IPS-20b (cell line): Measurements from ENCODE around the gene SESTD1.
"Not testable (repeated sequence)": the region's sequence is repeated elsewhere in the genome, so short reads cannot be mapped to it uniquely, and the experiment has no call there.

Experiments
- H3K27ac ChIP-seq: one replicate; pipeline ENCODE4 v1.5.1; 2013; ENCODE audit warnings: low read length
- H3K27me3 ChIP-seq: 2 replicates; pipeline ENCODE4 v1.6.1; 2013; ENCODE audit warnings: mild to moderate bottlenecking, low read length, inconsistent platforms; ENCODE audit not compliant: insufficient read depth
- H3K36me3 ChIP-seq: 2 replicates; pipeline ENCODE4 v1.6.1; 2013; ENCODE audit warnings: low read depth, mild to moderate bottlenecking, inconsistent platforms, low read length, moderate library complexity; ENCODE audit not compliant: insufficient read depth
- H3K4me1 ChIP-seq: 2 replicates; pipeline ENCODE4 v1.6.1; 2013; ENCODE audit warnings: mild to moderate bottlenecking, control low read depth, inconsistent platforms, low read length, moderate library complexity; ENCODE audit not compliant: insufficient read depth
- H3K4me3 ChIP-seq: 2 replicates; pipeline ENCODE4 v1.5.1; 2013; ENCODE audit warnings: mild to moderate bottlenecking, low read length, inconsistent platforms
- H3K9ac ChIP-seq: 2 replicates; pipeline ENCODE4 v1.6.1; 2013; ENCODE audit warnings: low read depth, mild to moderate bottlenecking, inconsistent platforms, low read length, moderate library complexity
- H3K9me3 ChIP-seq: 2 replicates; pipeline ENCODE4 v1.6.1; 2013; ENCODE audit warnings: mild to moderate bottlenecking, low read depth, low read length, inconsistent platforms; ENCODE audit not compliant: insufficient read depth

Gene SESTD1

DNA sequence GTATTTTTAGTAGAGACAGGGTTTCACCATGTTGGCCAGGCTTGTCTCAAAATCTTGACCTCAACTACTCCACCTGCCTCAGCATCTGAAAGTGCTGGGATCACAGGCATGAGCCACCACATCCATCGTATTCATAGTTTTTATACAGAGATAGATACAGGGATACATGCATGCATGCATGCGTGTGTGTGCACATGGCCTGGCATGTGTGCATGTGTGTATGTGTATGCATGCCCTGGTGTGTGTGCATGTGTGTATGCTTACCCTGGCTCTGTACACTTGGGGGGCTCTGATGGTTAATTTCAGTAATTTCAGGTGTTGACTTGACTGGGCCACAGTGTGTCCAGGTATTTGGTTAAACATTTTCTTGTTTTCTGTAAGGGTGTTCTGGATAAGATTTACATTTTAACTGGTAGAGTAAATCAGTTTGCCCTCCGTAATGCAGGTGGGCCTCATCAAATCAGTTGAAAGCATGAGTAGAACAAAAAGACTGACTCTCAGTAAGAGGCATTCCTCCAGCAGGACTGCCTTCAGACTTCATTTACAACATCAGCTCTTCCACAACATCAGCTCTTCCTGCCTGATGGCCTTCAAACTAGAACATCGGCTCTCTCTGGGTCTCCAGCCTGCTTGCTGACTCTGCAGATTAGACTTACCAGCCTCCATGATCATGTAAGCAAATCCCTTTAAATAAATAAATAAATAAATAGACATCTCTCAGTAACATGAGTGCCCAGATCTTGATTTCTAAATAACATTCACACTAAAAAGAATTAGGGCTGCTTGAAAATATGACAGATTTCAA lies 30.8 kb downstream of the SESTD1 start:
- Histone ChIP-seq H3K27ac (no peak overlapping the region), H3K9ac (no peak overlapping the region), H3K9me3 (no peaks in the 10 kb centered on the region), H3K27me3 (no peaks in the 10 kb centered on the region), H3K4me1 (peaks cover 7% of the 10 kb centered on the region), H3K36me3 (no peaks in the 10 kb centered on the region), H3K4me3 (no peak overlapping the region)

DNA sequence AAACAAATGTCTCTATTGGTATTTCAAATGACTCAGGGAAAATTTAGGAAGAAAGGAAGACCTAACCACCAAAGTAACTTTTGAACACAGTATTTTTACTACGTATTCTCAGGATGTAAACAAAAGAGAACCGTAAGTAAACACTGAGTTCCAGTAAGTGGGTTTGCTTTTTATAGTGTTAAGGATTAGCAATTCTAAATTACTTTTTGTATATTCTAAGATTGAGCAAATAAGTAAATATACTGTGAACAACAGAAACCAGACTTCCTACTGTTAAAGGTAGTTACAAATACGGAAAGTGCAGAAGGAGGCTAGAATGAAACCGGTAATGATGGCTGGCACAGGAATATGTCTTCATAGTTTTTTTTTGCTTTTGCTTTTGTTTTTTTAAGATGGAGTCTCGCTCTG lies 31.5 kb downstream of the SESTD1 start:
- Histone ChIP-seq H3K4me3 (no peak overlapping the region), H3K9me3 (no peaks in the 10 kb centered on the region), H3K27ac (no peak overlapping the region), H3K4me1 (peaks cover 7% of the 10 kb centered on the region), H3K36me3 (no peaks in the 10 kb centered on the region), H3K27me3 (no peaks in the 10 kb centered on the region), H3K9ac (no peak overlapping the region)

DNA sequence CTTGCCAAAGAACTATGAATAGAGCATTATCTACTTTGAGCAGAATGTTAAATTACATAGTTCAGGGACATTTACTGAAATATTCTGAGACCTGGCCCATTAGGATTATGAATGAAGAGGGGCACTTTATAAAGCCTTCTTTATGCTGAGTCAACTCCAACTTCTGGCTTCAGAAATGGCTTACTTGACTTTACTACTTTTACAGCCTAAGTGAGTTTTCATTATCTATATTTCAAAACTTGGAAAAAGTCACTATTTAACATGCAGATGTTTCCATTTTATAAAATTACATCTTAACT lies 37.7 kb downstream of the SESTD1 start:
- Histone ChIP-seq H3K9me3 (no peaks in the 10 kb centered on the region), H3K4me1 (peaks cover 10% of the 10 kb centered on the region; the same call in 1 of the 2 replicates), H3K4me3 (no peak overlapping the region), H3K27ac (no peak overlapping the region), H3K9ac (no peak overlapping the region), H3K27me3 (no peaks in the 10 kb centered on the region), H3K36me3 (no peaks in the 10 kb centered on the region)

- Histone ChIP-seq H3K27me3 (no peaks in the 10 kb centered on the region), H3K9ac (no peak overlapping the region), H3K4me3 (no peak overlapping the region), H3K27ac (no peak overlapping the region), H3K36me3 (no peaks in the 10 kb centered on the region), H3K9me3 (no peaks in the 10 kb centered on the region), H3K4me1 (peaks cover 10% of the 10 kb centered on the region; the same call in 1 of the 2 replicates)
These were observed 38.2 kb downstream of the SESTD1 start for GRCh38 chr2:179226203-179226960.

GRCh38 chr2:179224361-179224760 lies 40.3 kb downstream of the SESTD1 start:
- peaks cover 6% of the 10 kb centered on the region; the same call in 1 of the 2 replicates for H3K4me1 ChIP-seq
- no peak overlapping the region for H3K27ac ChIP-seq
- H3K9me3 ChIP-seq: no peaks in the 10 kb centered on the region
- H3K4me3 ChIP-seq: no peak overlapping the region
- no peaks in the 10 kb centered on the region for H3K27me3 ChIP-seq
- H3K36me3 ChIP-seq: no peaks in the 10 kb centered on the region
- H3K9ac ChIP-seq: no peak overlapping the region

- Histone ChIP-seq H3K9me3 (0 out of 2 replicates have a peak, but pooled peaks cover 2% of the 10 kb centered on the region), H3K27ac (no peak overlapping the region), H3K4me1 (peaks cover 3% of the 10 kb centered on the region; the same call in 1 of the 2 replicates)
These were observed 42.6 kb downstream of the SESTD1 start for GRCh38 chr2:179222076-179222475.

GRCh38 chr2:179218848-179219594 lies 45.6 kb downstream of the SESTD1 start:
- Histone ChIP-seq H3K9me3 (0 out of 2 replicates have a peak, but pooled peaks cover 2% of the 10 kb centered on the region), H3K27ac (no peak overlapping the region), H3K4me3 (no peak overlapping the region), H3K9ac (no peak overlapping the region), H3K4me1 (no peaks in the 10 kb centered on the region), H3K36me3 (no peaks in the 10 kb centered on the region), H3K27me3 (no peaks in the 10 kb centered on the region)

More at GRCh38 chr2:179222076-179222475, 42.6 kb downstream of the SESTD1 start:
- Histone ChIP-seq H3K27me3 (no peaks in the 10 kb centered on the region), H3K4me3 (no peak overlapping the region), H3K9ac (no peak overlapping the region), H3K36me3 (no peaks in the 10 kb centered on the region)

DNA sequence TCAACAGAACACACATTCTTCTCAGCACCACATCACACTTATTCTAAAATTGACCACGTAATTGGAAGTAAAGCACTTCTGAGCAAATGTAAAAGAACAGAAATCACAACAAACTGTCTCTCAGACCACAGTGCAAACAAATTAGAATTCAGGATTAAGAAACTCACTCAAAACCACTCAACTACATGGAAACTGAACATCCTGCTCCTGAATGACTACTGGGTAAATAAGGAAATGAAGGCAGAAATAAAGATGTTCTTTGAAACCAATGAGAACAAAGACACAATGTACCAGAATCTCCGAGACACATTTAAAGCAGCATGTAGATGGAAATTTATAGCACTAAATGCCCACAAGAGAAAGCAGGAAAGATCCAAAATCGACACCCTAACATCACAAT lies 50.0 kb downstream of the SESTD1 start:
- H3K4me1 ChIP-seq, H3K36me3 ChIP-seq, H3K27me3 ChIP-seq, H3K4me3 ChIP-seq, H3K9ac ChIP-seq, H3K27ac ChIP-seq: not testable (repeated sequence)
- H3K9me3 ChIP-seq: peaks cover 35% of the 10 kb centered on the region

GRCh38 chr2:179211355-179211754 lies 53.3 kb downstream of the SESTD1 start:
- H3K4me3 ChIP-seq: no peak overlapping the region
- no peak overlapping the region for H3K27ac ChIP-seq
- no peaks in the 10 kb centered on the region for H3K27me3 ChIP-seq
- H3K9ac ChIP-seq: no peak overlapping the region
- no peaks in the 10 kb centered on the region for H3K36me3 ChIP-seq
- H3K9me3 ChIP-seq: peaks cover 50% of the 10 kb centered on the region
- H3K4me1 ChIP-seq: no peaks in the 10 kb centered on the region

GRCh38 chr2:179208277-179208676 lies 56.4 kb downstream of the SESTD1 start:
- H3K4me1 ChIP-seq, H3K27ac ChIP-seq, H3K4me3 ChIP-seq, H3K9ac ChIP-seq, H3K27me3 ChIP-seq, H3K36me3 ChIP-seq: not testable (repeated sequence)
- peaks cover 74% of the 10 kb centered on the region for H3K9me3 ChIP-seq

- Histone ChIP-seq H3K27ac (no peak overlapping the region), H3K4me1 (no peaks in the 10 kb centered on the region), H3K9me3 (peaks cover 76% of the 10 kb centered on the region)
These were observed 57.6 kb downstream of the SESTD1 start for GRCh38 chr2:179207047-179207446.

More at GRCh38 chr2:179207047-179207446, 57.6 kb downstream of the SESTD1 start:
- Histone ChIP-seq H3K9ac (no peak overlapping the region), H3K27me3 (no peaks in the 10 kb centered on the region), H3K36me3 (peaks cover 11% of the 10 kb centered on the region; the same call in 1 of the 2 replicates), H3K4me3 (no peak overlapping the region)
